HCT116 (cell line): ENCODE measurements around the gene HOXD9. TPM values are rescaled to one million over a fixed set of nuclear protein-coding genes. Genes with fewer than 3 reads are reported as not detected.

Source experiments
- ATAC-seq: fragments of 200-7000 bp; cut with Tn5 transposase; 2 replicates; pipeline ENCODE4 v1.9.1; 2020; ENCODE audit warnings: mild to moderate bottlenecking, moderate library complexity
- BruUV-seq: library from RNA; stranded (reverse); fragments of 400-500 nt; replicated peaks from 2 replicates; lab custom pipeline; 2021; lab: Mats Ljungman, UMichigan
- CTCF ChIA-PET: fragments of 300-600 bp; sonication (Branson Sonifier 250); formaldehyde crosslinking; loops from one replicate; lab custom pipeline; 2021; ENCODE audit warnings: antibody characterized with exemption; lab: Charles Lee
- POLR2A ChIA-PET: fragments of 300-600, 350-600 bp; sonication (Branson Sonifier 250); formaldehyde crosslinking; loops from one replicate; lab custom pipeline; 2021; ENCODE audit warnings: antibody characterized with exemption; lab: Charles Lee
- RAD21 ChIA-PET, 2 experiments: fragments of 300-600 bp; sonication (Branson Sonifier 250); formaldehyde crosslinking; loops; one replicate each; lab custom pipeline; 2023; ENCODE audit warnings: low total read pairs in 2 of 2; ENCODE audit not compliant: uncharacterized antibody in 2 of 2, unreplicated experiment in 2 of 2, low non-redundant PET in 1 of 2; lab: Charles Lee
- DNase-seq: peaks from one replicate; pipeline ENCODE4 v3.0.0-alpha.2; 2010; ENCODE audit warnings: low read depth, low spot score
- H2AFZ ChIP-seq: fragments of 200-600 bp; shearing (Covaris generic), sonication (generic); 2 replicates; pipeline ENCODE4 v1.6.1; 2017; ENCODE audit warnings: low read depth, mixed run types, mixed read lengths, antibody characterized with exemption, low read length; ENCODE audit not compliant: poor library complexity, severe bottlenecking
- H3K27ac ChIP-seq: 2 replicates; pipeline ENCODE4 v1.5.1; 2012; ENCODE audit warnings: low read depth, low read length
- H3K27me3 ChIP-seq: fragments of 200-600 bp; sonication (generic); 2 replicates; pipeline ENCODE4 v1.6.1; 2016; ENCODE audit warnings: mixed run types, low read length, mixed read lengths; ENCODE audit not compliant: insufficient read depth
- H3K36me3 ChIP-seq, 2 experiments: fragments of 200-500 bp in 1 of 2; fragments of 200-600 bp in 1 of 2; sonication (Bioruptor generic) in 1 of 2; sonication (generic) in 1 of 2; 2 replicates each; pipeline versions ENCODE4 v1.5.1 to v1.6.1; 2014 to 2016; ENCODE audit warnings: low read length in 2 of 2, inconsistent platforms in 1 of 2, mixed read lengths in 1 of 2, mixed run types in 1 of 2; ENCODE audit not compliant: insufficient read depth in 2 of 2, control insufficient read depth in 1 of 2
- H3K4me1 ChIP-seq, 2 experiments: fragments of 200-600 bp in 1 of 2; sonication (generic) in 1 of 2; 2 replicates each; pipeline versions ENCODE4 v1.5.1 to v1.6.1; 2012 to 2017; ENCODE audit warnings: low read length in 2 of 2, inconsistent platforms in 1 of 2, mild to moderate bottlenecking in 1 of 2, mixed read lengths in 1 of 2, mixed run types in 1 of 2, moderate library complexity in 1 of 2; ENCODE audit not compliant: insufficient read depth in 2 of 2, control insufficient read depth in 1 of 2
- H3K4me2 ChIP-seq: fragments of 200-600 bp; sonication (generic); 2 replicates; pipeline ENCODE4 v1.6.1; 2017; ENCODE audit warnings: mixed run types, low read length, mixed read lengths
- H3K4me3 ChIP-seq, 2 experiments: fragments of 200-600 bp in 1 of 2; sonication (generic) in 1 of 2; replicated peaks in 1 of 2; 2 replicates each; pipeline ENCODE4 v1.5.1; 2011 to 2016; ENCODE audit warnings: low read length in 2 of 2, control low read depth in 1 of 2, low read depth in 1 of 2, mild to moderate bottlenecking in 1 of 2, mixed read lengths in 1 of 2, mixed run types in 1 of 2
- H3K79me2 ChIP-seq: fragments of 200-600 bp; sonication (generic); 2 replicates; pipeline ENCODE4 v1.6.1; 2017; ENCODE audit warnings: mild to moderate bottlenecking, mixed run types, low read length, moderate library complexity, mixed read lengths; ENCODE audit not compliant: insufficient read depth
- H3K9ac ChIP-seq: fragments of 200-600 bp; sonication (generic); 2 replicates; pipeline ENCODE4 v1.6.1; 2016; ENCODE audit warnings: low read length, mixed read lengths
- H3K9me2 ChIP-seq: fragments of 200-600 bp; sonication (generic), shearing (Covaris generic); 2 replicates; pipeline ENCODE4 v1.6.1; 2017; ENCODE audit warnings: mixed run types, mild to moderate bottlenecking, moderate library complexity; ENCODE audit not compliant: insufficient read depth
- H3K9me3 ChIP-seq, 2 experiments: fragments of 200-500 bp in 1 of 2; fragments of 200-600 bp in 1 of 2; sonication (Bioruptor generic) in 1 of 2; sonication (generic) in 1 of 2; 2 replicates each; pipeline ENCODE4 v1.6.1; 2014 to 2017; ENCODE audit warnings: low read length in 2 of 2, mixed read lengths in 2 of 2, inconsistent platforms in 1 of 2, low read depth in 1 of 2, mild to moderate bottlenecking in 1 of 2, mixed run types in 1 of 2, moderate library complexity in 1 of 2; ENCODE audit not compliant: control insufficient read depth in 1 of 2, insufficient read depth in 1 of 2
- H4K20me1 ChIP-seq: fragments of 200-600 bp; sonication (generic), shearing (Covaris generic); 2 replicates; pipeline ENCODE4 v1.6.1; 2017; ENCODE audit warnings: mixed run types, mild to moderate bottlenecking, moderate library complexity; ENCODE audit not compliant: insufficient read depth
- ATF3 ChIP-seq: IDR thresholded peaks from 2 replicates; pipeline ENCODE4 v1.6.1; 2012
- CEBPB ChIP-seq: IDR thresholded peaks from 2 replicates; pipeline ENCODE4 v1.6.1; 2012; ENCODE audit warnings: low read depth
- CTCF ChIP-seq, 3 experiments: fragments of 200-600 bp in 1 of 3; sonication (generic) in 1 of 3; IDR thresholded peaks in 2 of 3; conservative IDR thresholded peaks in 1 of 3; 2 replicates each; pipeline ENCODE4 v1.5.1; 2012 to 2017; ENCODE audit warnings: low read depth in 2 of 3, low read length in 2 of 3, antibody characterized with exemption in 1 of 3, borderline replicate concordance in 1 of 3, control low read depth in 1 of 3, mild to moderate bottlenecking in 1 of 3, mixed read lengths in 1 of 3, mixed run types in 1 of 3, moderate library complexity in 1 of 3; ENCODE audit not compliant: insufficient read depth in 1 of 3
- EGR1 ChIP-seq: IDR thresholded peaks from 2 replicates; pipeline ENCODE4 v1.6.1; 2012; ENCODE audit warnings: low read depth
- ELF1 ChIP-seq: IDR thresholded peaks from 2 replicates; pipeline ENCODE4 v1.6.1; 2012; ENCODE audit warnings: low read depth, borderline replicate concordance
- EZH2 ChIP-seq: fragments of 200-600 bp; sonication (generic); IDR thresholded peaks from 2 replicates; pipeline ENCODE4 v1.6.1; 2017; ENCODE audit warnings: antibody characterized with exemption, mixed run types
- EZH2phosphoT487 ChIP-seq: fragments of 200-600 bp; IDR thresholded peaks from 2 replicates; pipeline ENCODE4 v1.6.1; 2018; ENCODE audit warnings: antibody characterized with exemption, borderline replicate concordance
- FOSL1 ChIP-seq: IDR thresholded peaks from 2 replicates; pipeline ENCODE4 v1.6.1; 2012; ENCODE audit warnings: low read depth
- JUND ChIP-seq: IDR thresholded peaks from 2 replicates; pipeline ENCODE4 v1.6.1; 2012
- MAX ChIP-seq: IDR thresholded peaks from 2 replicates; pipeline ENCODE4 v1.6.1; 2012
- POLR2A ChIP-seq: IDR thresholded peaks from 2 replicates; pipeline ENCODE4 v1.7.0; 2011; ENCODE audit warnings: borderline replicate concordance; ENCODE audit not compliant: insufficient read depth, insufficient read length; ENCODE audit errors: extremely low read depth
- RAD21 ChIP-seq: IDR thresholded peaks from 2 replicates; pipeline ENCODE4 v1.6.1; 2012; ENCODE audit warnings: low read depth, mild to moderate bottlenecking
- REST ChIP-seq: IDR thresholded peaks from 2 replicates; pipeline ENCODE4 v1.6.1; 2012; ENCODE audit warnings: low read depth
- SIN3A ChIP-seq: IDR thresholded peaks from 2 replicates; pipeline ENCODE4 v1.6.1; 2012; ENCODE audit warnings: low read depth
- SP1 ChIP-seq: IDR thresholded peaks from 2 replicates; pipeline ENCODE4 v1.6.1; 2012; ENCODE audit warnings: low read depth
- SRF ChIP-seq: IDR thresholded peaks from 2 replicates; pipeline ENCODE4 v1.6.1; 2012; ENCODE audit warnings: low read depth
- YY1 ChIP-seq: IDR thresholded peaks from 2 replicates; pipeline ENCODE4 v1.6.1; 2011; ENCODE audit warnings: low read length, low read depth, moderate library complexity, mild to moderate bottlenecking; ENCODE audit not compliant: insufficient replicate concordance; ENCODE audit errors: extremely low read depth
- ZBTB33 ChIP-seq: IDR thresholded peaks from 2 replicates; pipeline ENCODE4 v1.6.1; 2011; ENCODE audit warnings: mild to moderate bottlenecking, low read length, moderate library complexity; ENCODE audit not compliant: insufficient replicate concordance; ENCODE audit errors: extremely low read depth
- ZFX ChIP-seq: fragments of 450-650 bp; IDR thresholded peaks from 2 replicates; pipeline ENCODE4 v1.6.1; 2017
- intact Hi-C: fragments of 100-400 bp; cut with micrococcal nuclease; formaldehyde crosslinking; loops from 2 replicates; pipeline ENCODE4 v1.10.0; 2022
- total RNA-seq: library from RNA; stranded (reverse); gene quantifications from one replicate; pipeline ENCODE4 v1.2.1, GENCODE V29; 2021; ENCODE audit not compliant: unreplicated experiment

HOXD9 gene
- total RNA-seq, 1 experiment from 2014 or later = not detected

GRCh38 chr2:176172007-176172894, 49.7 kb downstream of the HOXD9 start:
- H2AFZ ChIP-seq = no peak overlapping the region
- ATAC-seq = no peak
- no peaks in the 10 kb centered on the region for H3K9me2 ChIP-seq
- H3K9me3 ChIP-seq = no peaks in the 10 kb centered on the region
- no TSS peak for BruUV-seq
- ChIA-PET RAD21 (no interaction called here), POLR2A (no interaction called here), CTCF (no interaction called here)
- no peaks in the 10 kb centered on the region for H3K4me1 ChIP-seq
- H4K20me1 ChIP-seq = no peaks in the 10 kb centered on the region
- no peak overlapping the region for H3K4me2 ChIP-seq
- no peaks in the 10 kb centered on the region for H3K79me2 ChIP-seq
- H3K27me3 ChIP-seq = no peaks in the 10 kb centered on the region
- DNase-seq = no peak
- no peak overlapping the region for H3K9ac ChIP-seq
- TF ChIP-seq SRF (no peak), RAD21 (no peak), JUND (no peak), ZBTB33 (no peak), YY1 (no peak), REST (no peak), EGR1 (no peak), CEBPB (no peak), FOSL1 (no peak), MAX (no peak), ATF3 (no peak), EZH2phosphoT487 (no peak), SIN3A (no peak), CTCF (IDR thresholded peaks at IDR 0.05 in 2 of 3, conservative IDR thresholded peaks at IDR 0.05 in 1 of 3; ENCODE audit: borderline replicate concordance in 1 of 3, insufficient read depth in 1 of 3, low read depth in 2 of 3, low read length in 2 of 3) (no peak), SP1 (no peak), ELF1 (no peak), ZFX (no peak), POLR2A (no peak), EZH2 (no peak)
- H3K27ac ChIP-seq = no peak overlapping the region
- no peak overlapping the region for H3K4me3 ChIP-seq
- intact Hi-C loops = no loop called here
- no peaks in the 10 kb centered on the region for H3K36me3 ChIP-seq
